GM12878 (cell line): Measurements from ENCODE around the gene ZYG11B. TPM values are rescaled to one million over a fixed set of nuclear protein-coding genes. Genes with fewer than 3 reads are reported as not detected.

Experiments used
- ATAC-seq: fragments of 200-7000 bp; cut with Tn5 transposase; 3 replicates; pipeline ENCODE4 v1.9.1; 2020; ENCODE audit warnings: mild to moderate bottlenecking, moderate library complexity
- BruUV-seq: library from RNA; stranded (reverse); fragments of 400-500 nt; replicated peaks from 2 replicates; lab custom pipeline; 2021; lab: Mats Ljungman, UMichigan
- CTCF ChIA-PET: fragments of 300-600 bp; sonication (Branson Sonifier 250); formaldehyde crosslinking; extraction: SDS; loops from one replicate; lab custom pipeline; 2021; ENCODE audit warnings: inconsistent platforms; lab: Yijun Ruan, JAX
- POLR2A ChIA-PET: fragments of 350-600 bp; formaldehyde crosslinking; extraction: SDS; loops from one replicate; lab custom pipeline; 2021; ENCODE audit warnings: inconsistent platforms; lab: Charles Lee
- RAD21 ChIA-PET: fragments of 300-600 bp; sonication (Branson Sonifier 250); formaldehyde crosslinking; loops from one replicate; lab custom pipeline; 2023; ENCODE audit warnings: antibody characterized with exemption; ENCODE audit not compliant: unreplicated experiment; lab: Charles Lee
- SMC1A ChIA-PET: fragments of 300-600 bp; sonication (Branson Sonifier 250); formaldehyde crosslinking; loops from one replicate; lab custom pipeline; 2023; ENCODE audit not compliant: unreplicated experiment, uncharacterized antibody; lab: Charles Lee
- DNase-seq: peaks from one replicate; pipeline ENCODE4 v3.0.0-alpha.2; 2011; ENCODE audit warnings: low read depth, low spot score
- FAIRE-seq: peaks from 3 replicates; lab custom pipeline; 2011; peaks lifted over from hg19 to GRCh38; lab: Jason Lieb, UNC
- H2AFZ ChIP-seq: 2 replicates; pipeline ENCODE4 v1.6.0; 2011; ENCODE audit warnings: low read depth, low read length, control low read depth; ENCODE audit not compliant: control insufficient read depth
- H3K27ac ChIP-seq: 2 replicates; pipeline ENCODE4 v1.5.1; 2011; ENCODE audit warnings: control low read depth; ENCODE audit not compliant: control insufficient read depth, insufficient read depth
- H3K27me3 ChIP-seq, 2 experiments: replicated peaks in 1 of 2; 2 replicates each; pipeline versions ENCODE4 v1.6.0 to v1.6.1; 2011; ENCODE audit warnings: low read length in 1 of 2; ENCODE audit not compliant: control insufficient read depth in 2 of 2, insufficient read depth in 2 of 2
- H3K36me3 ChIP-seq, 2 experiments: 2 replicates each; pipeline ENCODE4 v1.5.1; 2011; ENCODE audit warnings: low read length in 1 of 2; ENCODE audit not compliant: control insufficient read depth in 2 of 2, insufficient read depth in 2 of 2
- H3K4me1 ChIP-seq: 2 replicates; pipeline ENCODE4 v1.6.1; 2011; ENCODE audit warnings: mild to moderate bottlenecking, low read length, moderate library complexity, mixed read lengths; ENCODE audit not compliant: control insufficient read depth, insufficient read depth
- H3K4me2 ChIP-seq: 2 replicates; pipeline ENCODE4 v1.6.0; 2011; ENCODE audit warnings: control low read depth; ENCODE audit not compliant: control insufficient read depth, insufficient read depth
- H3K4me3 ChIP-seq: fragments of 200-600 bp; sonication (generic); 2 replicates; pipeline ENCODE4 v1.5.1; 2016
- H3K79me2 ChIP-seq: 2 replicates; pipeline ENCODE4 v1.6.0; 2011; ENCODE audit warnings: low read length; ENCODE audit not compliant: control insufficient read depth, insufficient read depth
- H3K9ac ChIP-seq: 2 replicates; pipeline ENCODE4 v1.8.0; 2011; ENCODE audit warnings: low read length, control low read depth, mixed read lengths; ENCODE audit not compliant: control insufficient read depth, insufficient read depth
- H3K9me3 ChIP-seq: replicated peaks from 3 replicates; pipeline ENCODE4 v1.5.1; 2011; ENCODE audit warnings: mild to moderate bottlenecking, low read length; ENCODE audit not compliant: control insufficient read depth, insufficient read depth
- H4K20me1 ChIP-seq: 2 replicates; pipeline ENCODE4 v1.6.0; 2011; ENCODE audit not compliant: control insufficient read depth, insufficient read depth
- BACH1 ChIP-seq: fragments of 450-650 bp; IDR thresholded peaks from 2 replicates; pipeline ENCODE4 v1.6.1; 2017; ENCODE audit warnings: mild to moderate bottlenecking, borderline replicate concordance
- WGBS: methylation state at CpG from one replicate; pipeline ENCODE4 v1.1.6; 2016; ENCODE audit warnings: low lambda C conversion rate; ENCODE audit not compliant: insufficient replicate concordance, insufficient coverage; ENCODE audit errors: missing lambda C conversion rate; 5-methylcytosine and 5-hydroxymethylcytosine counted together
- in situ Hi-C: fragments of 300-500 bp; cut with MboI; formaldehyde crosslinking; loops from 9 replicates; pipeline ENCODE4 v1.14.3; 2018; ENCODE audit warnings: mixed read lengths
- intact Hi-C: fragments of 100-400 bp; cut with micrococcal nuclease; formaldehyde crosslinking; loops from one replicate; pipeline ENCODE4 v1.14.2; 2022; ENCODE audit not compliant: unreplicated experiment
- polyA plus RNA-seq, 11 experiments: library from polyadenylated mRNA; depleted of rRNA in 4 of 11; unstranded in 6 of 11; stranded (reverse) in 5 of 11; fragments of >200 nt; fragmentation: Nextera tagmentation in 4 of 11; fragmentation: Illumina TruSeq in 1 of 11; extraction: Ambion mirVana in 4 of 11; extraction: Trizol in 1 of 11; gene quantifications; 1 replicate in 1 of 11; 2 replicates in 10 of 11; pipeline versions ENCODE4 v1.2.1 to v1.2.3, GENCODE V29; 2011 to 2016; ENCODE audit warnings: inconsistent platforms in 2 of 11, missing spikeins in 2 of 11, low read depth in 1 of 11
- total RNA-seq, 4 experiments: library from RNA; depleted of rRNA in 3 of 4; stranded (reverse); fragments of >200 nt in 3 of 4; fragmentation: Illumina TruSeq in 1 of 4; extraction: Trizol in 1 of 4; gene quantifications; 2 replicates each; pipeline versions ENCODE4 v1.2.1 to v1.2.3, GENCODE V29; 2013 to 2021
- TF ChIP-seq, protein P1 (sequence below): fragments of 450-650 bp; IDR thresholded peaks from 2 replicates; pipeline ENCODE4 v1.6.1; 2017; ENCODE audit warnings: mild to moderate bottlenecking, moderate library complexity

The ZYG11B gene
- total and polyA plus RNA-seq, 10 of the 15 experiments (the other 5 are each of a cell fraction or from before 2014, with no cell fraction given) = 1.8 to 8.5 (median 5.3) TPM

DNA sequence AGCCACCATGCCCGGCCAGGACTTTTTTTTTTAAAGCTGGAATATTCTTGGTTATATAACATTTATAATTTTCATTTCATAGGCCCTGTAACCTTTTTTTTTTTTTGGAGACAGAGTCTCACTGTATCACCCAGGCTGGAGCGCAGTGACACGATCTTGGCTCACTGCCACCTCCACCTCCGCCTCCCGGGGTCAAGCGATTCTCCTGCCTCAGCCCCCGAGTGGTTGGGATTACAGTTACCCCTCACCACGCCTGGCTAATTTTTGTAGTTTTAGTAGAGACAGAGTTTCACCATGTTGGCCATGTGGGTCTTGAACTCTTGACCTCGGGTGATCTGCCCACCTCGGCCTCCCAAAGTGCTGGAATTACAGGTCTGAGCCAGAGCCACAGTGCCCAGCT lies 12.6 kb downstream of the ZYG11B start:
- peaks cover 2% of the 10 kb centered on the region for H3K79me2 ChIP-seq
- H3K9me3 ChIP-seq = no peaks in the 10 kb centered on the region
- ATAC-seq (no peak), DNase-seq (no peak)
- SMC1A ChIA-PET = no interaction called here
- WGBS = 97% methylated on average over 10 of the region's 10 CpGs
- no peak overlapping the region for H3K4me3 ChIP-seq
- intact Hi-C loops = no loop called here
- no peak for TF ChIP-seq BACH1
- TF ChIP-seq, protein P1, sequence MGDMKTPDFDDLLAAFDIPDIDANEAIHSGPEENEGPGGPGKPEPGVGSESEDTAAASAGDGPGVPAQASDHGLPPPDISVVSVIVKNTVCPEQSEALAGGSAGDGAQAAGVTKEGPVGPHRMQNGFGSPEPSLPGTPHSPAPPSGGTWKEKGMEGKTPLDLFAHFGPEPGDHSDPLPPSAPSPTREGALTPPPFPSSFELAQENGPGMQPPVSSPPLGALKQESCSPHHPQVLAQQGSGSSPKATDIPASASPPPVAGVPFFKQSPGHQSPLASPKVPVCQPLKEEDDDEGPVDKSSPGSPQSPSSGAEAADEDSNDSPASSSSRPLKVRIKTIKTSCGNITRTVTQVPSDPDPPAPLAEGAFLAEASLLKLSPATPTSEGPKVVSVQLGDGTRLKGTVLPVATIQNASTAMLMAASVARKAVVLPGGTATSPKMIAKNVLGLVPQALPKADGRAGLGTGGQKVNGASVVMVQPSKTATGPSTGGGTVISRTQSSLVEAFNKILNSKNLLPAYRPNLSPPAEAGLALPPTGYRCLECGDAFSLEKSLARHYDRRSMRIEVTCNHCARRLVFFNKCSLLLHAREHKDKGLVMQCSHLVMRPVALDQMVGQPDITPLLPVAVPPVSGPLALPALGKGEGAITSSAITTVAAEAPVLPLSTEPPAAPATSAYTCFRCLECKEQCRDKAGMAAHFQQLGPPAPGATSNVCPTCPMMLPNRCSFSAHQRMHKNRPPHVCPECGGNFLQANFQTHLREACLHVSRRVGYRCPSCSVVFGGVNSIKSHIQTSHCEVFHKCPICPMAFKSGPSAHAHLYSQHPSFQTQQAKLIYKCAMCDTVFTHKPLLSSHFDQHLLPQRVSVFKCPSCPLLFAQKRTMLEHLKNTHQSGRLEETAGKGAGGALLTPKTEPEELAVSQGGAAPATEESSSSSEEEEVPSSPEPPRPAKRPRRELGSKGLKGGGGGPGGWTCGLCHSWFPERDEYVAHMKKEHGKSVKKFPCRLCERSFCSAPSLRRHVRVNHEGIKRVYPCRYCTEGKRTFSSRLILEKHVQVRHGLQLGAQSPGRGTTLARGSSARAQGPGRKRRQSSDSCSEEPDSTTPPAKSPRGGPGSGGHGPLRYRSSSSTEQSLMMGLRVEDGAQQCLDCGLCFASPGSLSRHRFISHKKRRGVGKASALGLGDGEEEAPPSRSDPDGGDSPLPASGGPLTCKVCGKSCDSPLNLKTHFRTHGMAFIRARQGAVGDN = no peak
- TF ChIP-seq, all 136 proteins: peak for 0
- H4K20me1 ChIP-seq = no peaks in the 10 kb centered on the region
- no peak overlapping the region for H3K9ac ChIP-seq
- no peak overlapping the region for H3K4me2 ChIP-seq
- no peak overlapping the region for H2AFZ ChIP-seq
- H3K36me3 ChIP-seq = no peaks in the 10 kb centered on the region
- no peak overlapping the region for H3K27ac ChIP-seq
- peaks cover 2% of the 10 kb centered on the region; the same call in 1 of the 2 replicates for H3K4me1 ChIP-seq
- RAD21 ChIA-PET = no interaction called here
- in situ Hi-C loops = no loop called here
- CTCF ChIA-PET = interaction anchor here (1.2 to 1.6 kb wide), 3 partner anchors 10 to 35 kb away, joined by 3 to 7 read pairs (median 4); no protein-coding TSS in a partner anchor
- FAIRE-seq = no peak
- no peaks in the 10 kb centered on the region for H3K27me3 ChIP-seq
- no TSS peak for BruUV-seq
- POLR2A ChIA-PET = interaction anchor here (0.6 to 1.2 kb wide), 3 partner anchors 9 to 95 kb away, joined by 3 to 5 read pairs (median 5); partner anchors contain the start of gene ZYG11B
